Measurements from ENCODE around the gene FAM3C.

DNA sequence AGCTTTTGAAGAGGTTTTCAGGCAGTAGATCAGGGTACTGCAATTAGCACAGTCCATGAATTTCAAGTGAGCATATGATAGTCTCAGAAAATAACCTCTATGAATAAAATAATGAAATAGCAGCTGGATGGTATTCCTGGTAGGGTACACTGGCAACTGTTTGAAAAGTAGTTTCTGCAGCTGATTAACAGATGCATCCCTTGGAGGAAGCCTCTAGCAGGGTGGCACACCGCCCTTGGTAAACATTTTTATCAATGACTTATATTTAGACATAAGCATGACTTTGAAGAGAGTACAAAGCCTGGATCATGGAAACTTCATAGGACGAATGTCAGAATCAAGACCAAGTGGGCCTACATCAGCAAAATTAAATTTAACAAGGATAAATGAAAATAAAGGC, 40.5 kb downstream of the FAM3C start:
- TF ChIP-seq, protein P1, sequence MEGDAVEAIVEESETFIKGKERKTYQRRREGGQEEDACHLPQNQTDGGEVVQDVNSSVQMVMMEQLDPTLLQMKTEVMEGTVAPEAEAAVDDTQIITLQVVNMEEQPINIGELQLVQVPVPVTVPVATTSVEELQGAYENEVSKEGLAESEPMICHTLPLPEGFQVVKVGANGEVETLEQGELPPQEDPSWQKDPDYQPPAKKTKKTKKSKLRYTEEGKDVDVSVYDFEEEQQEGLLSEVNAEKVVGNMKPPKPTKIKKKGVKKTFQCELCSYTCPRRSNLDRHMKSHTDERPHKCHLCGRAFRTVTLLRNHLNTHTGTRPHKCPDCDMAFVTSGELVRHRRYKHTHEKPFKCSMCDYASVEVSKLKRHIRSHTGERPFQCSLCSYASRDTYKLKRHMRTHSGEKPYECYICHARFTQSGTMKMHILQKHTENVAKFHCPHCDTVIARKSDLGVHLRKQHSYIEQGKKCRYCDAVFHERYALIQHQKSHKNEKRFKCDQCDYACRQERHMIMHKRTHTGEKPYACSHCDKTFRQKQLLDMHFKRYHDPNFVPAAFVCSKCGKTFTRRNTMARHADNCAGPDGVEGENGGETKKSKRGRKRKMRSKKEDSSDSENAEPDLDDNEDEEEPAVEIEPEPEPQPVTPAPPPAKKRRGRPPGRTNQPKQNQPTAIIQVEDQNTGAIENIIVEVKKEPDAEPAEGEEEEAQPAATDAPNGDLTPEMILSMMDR (IDR thresholded peaks at IDR 0.05): no peak
- no peak for TF ChIP-seq POLR2A (IDR thresholded peaks at IDR 0.05)

All from thyroid gland (tissue), 4 donors.